ENCODE measurements around the gene MAEA. TPM values are rescaled to one million over a fixed set of nuclear protein-coding genes. Genes with fewer than 3 reads are reported as not detected.

Gene MAEA
- total and polyA plus RNA-seq, 2 experiments from 2014 or later = 66.6 to 73.2 TPM

DNA sequence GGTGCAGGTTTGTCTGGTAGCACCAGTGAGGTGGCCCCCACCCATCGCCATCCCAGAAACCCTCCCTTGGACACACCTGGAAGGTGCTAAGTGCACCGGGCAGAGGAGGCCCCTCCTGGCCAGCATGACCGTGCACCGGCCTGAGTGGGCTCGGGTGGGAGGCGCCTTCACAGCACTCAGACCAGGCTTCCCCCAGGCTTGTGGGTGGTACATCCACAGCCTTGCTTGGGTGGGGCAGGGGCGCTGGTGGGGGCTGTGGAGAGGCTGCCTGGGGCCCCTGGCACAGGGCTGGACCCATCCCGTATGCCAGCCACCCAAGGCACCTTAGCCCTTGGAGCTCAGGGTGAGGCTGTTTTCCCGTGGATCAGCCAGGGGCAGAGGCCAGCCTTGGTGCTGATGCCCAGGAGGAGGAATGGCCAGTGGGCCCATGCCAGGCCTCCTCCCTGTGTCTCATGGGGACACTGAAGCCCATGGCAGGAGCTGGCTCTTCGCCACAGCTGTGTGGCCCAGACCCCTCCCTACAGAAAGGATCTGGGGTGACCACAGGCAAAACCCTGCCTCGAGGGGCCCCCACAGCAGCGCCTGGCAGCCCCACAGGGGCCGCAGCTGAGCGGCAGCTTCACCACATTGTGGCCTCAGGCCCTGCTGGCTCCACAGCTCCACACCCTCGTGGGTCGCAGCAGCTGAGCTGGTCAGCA lies 95.1 kb downstream of the MAEA start:
- Histone ChIP-seq H3K4me3 (no peak overlapping the region), H3K9me2 (replicated peaks; ENCODE audit: insufficient read depth) (no peaks in the 10 kb centered on the region), H3K36me3 (replicated peaks; ENCODE audit: insufficient read depth, low read depth) (no peaks in the 10 kb centered on the region), H3K4me1 (ENCODE audit: insufficient read depth) (no peaks in the 10 kb centered on the region), H3K79me2 (no peaks in the 10 kb centered on the region), H3K27ac (no peak overlapping the region), H3K27me3 (no peaks in the 10 kb centered on the region), H2AFZ (no peak overlapping the region), H3K4me2 (no peak overlapping the region), H4K20me1 (ENCODE audit: insufficient read depth, poor library complexity, severe bottlenecking) (no peaks in the 10 kb centered on the region), H3K9me3 (ENCODE audit: low read depth) (no peaks in the 10 kb centered on the region)
- TF ChIP-seq EZH2phosphoT487 (IDR thresholded peaks at IDR 0.05; ENCODE audit: low read depth, severe bottlenecking, unreplicated experiment) = no peak
- TF ChIP-seq EZH2 (IDR thresholded peaks at IDR 0.05; ENCODE audit: borderline replicate concordance) = no peak
- TF ChIP-seq, protein P1, sequence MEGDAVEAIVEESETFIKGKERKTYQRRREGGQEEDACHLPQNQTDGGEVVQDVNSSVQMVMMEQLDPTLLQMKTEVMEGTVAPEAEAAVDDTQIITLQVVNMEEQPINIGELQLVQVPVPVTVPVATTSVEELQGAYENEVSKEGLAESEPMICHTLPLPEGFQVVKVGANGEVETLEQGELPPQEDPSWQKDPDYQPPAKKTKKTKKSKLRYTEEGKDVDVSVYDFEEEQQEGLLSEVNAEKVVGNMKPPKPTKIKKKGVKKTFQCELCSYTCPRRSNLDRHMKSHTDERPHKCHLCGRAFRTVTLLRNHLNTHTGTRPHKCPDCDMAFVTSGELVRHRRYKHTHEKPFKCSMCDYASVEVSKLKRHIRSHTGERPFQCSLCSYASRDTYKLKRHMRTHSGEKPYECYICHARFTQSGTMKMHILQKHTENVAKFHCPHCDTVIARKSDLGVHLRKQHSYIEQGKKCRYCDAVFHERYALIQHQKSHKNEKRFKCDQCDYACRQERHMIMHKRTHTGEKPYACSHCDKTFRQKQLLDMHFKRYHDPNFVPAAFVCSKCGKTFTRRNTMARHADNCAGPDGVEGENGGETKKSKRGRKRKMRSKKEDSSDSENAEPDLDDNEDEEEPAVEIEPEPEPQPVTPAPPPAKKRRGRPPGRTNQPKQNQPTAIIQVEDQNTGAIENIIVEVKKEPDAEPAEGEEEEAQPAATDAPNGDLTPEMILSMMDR (IDR thresholded peaks at IDR 0.05; ENCODE audit: poor library complexity) = no peak
- no peak for DNase-seq (ENCODE audit: low spot score)
- 93% methylated on average over 16 of the region's 16 CpGs for WGBS (ENCODE audit: low lambda C conversion rate, missing lambda C conversion rate)

DNA sequence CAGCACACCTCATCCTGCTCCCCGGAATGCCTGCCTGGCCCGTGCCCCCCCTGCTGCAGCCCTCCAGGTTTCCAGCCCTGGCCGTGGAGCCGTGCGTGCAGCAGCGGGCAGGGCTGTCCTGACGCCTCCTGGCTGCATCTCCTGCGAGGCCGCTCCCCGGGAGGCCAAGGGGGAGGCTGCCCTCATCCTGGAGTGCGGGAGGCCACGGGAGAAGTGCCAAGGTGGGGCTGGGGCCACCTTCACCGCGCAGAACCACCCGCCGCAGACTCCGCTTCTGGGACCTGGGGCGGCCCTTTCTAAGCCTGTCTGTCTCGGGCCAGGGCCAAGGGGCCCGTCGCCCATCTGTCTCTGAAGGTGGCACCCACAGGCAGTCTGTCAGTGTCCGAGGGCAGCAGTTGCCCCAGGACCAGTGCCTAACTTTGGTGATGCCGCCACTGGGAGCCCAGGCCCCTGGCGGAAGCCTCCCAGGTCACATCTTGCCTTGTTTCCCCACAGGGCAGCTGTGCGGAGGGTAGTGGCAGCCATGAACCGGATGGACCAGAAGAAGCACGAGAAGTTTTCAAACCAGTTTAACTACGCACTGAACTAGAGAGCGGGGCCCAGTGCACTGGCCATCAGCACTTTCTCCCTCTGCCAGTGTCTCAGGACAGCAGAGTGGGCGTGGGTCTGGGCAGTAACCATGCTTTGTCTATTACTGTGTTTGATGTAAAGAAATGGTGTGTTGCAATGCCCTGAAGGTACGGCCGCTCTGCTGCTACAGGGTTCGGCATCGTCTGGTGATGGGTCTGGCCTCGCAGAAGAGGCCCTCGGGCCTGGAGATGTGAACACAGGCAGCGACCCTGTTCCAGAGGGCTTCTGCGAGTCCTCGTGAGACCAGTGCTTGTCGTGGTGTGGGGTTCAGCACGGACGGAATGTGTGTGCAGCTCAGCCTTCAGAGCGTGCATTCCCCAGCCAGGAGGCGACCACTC lies 96.0 kb downstream of the MAEA start:
- Histone ChIP-seq H3K9me3 (ENCODE audit: low read depth) (no peaks in the 10 kb centered on the region), H3K27ac (no peak overlapping the region), H3K9me2 (replicated peaks; ENCODE audit: insufficient read depth) (no peaks in the 10 kb centered on the region), H3K4me2 (no peak overlapping the region), H3K27me3 (no peaks in the 10 kb centered on the region), H3K79me2 (no peaks in the 10 kb centered on the region), H4K20me1 (ENCODE audit: insufficient read depth, poor library complexity, severe bottlenecking) (no peaks in the 10 kb centered on the region), H3K4me3 (no peak overlapping the region), H3K36me3 (replicated peaks; ENCODE audit: insufficient read depth, low read depth) (no peaks in the 10 kb centered on the region), H2AFZ (no peak overlapping the region), H3K4me1 (ENCODE audit: insufficient read depth) (no peaks in the 10 kb centered on the region)
- DNase-seq (ENCODE audit: low spot score) = no peak
- 95% methylated on average over 42 of the region's 44 CpGs for WGBS (ENCODE audit: low lambda C conversion rate, missing lambda C conversion rate)
- no peak for TF ChIP-seq EZH2phosphoT487 (IDR thresholded peaks at IDR 0.05; ENCODE audit: low read depth, severe bottlenecking, unreplicated experiment)
- TF ChIP-seq, protein P1 (IDR thresholded peaks at IDR 0.05; ENCODE audit: poor library complexity) = no peak
- no peak for TF ChIP-seq EZH2 (IDR thresholded peaks at IDR 0.05; ENCODE audit: borderline replicate concordance)

Other genes starting within 250 kb of the MAEA start
- 3.0 and 10.4 TPM in 2 replicates for gene RNF212, start 176.3 kb upstream of the MAEA start, total RNA-seq
- 8.4 and 12.0 TPM in 2 replicates for gene RNF212, start 176.3 kb upstream of the MAEA start, polyA plus RNA-seq
- 308 and 403 TPM in 2 replicates for gene SPON2, start 117.3 kb upstream of the MAEA start, total RNA-seq
- gene SPON2, start 117.3 kb upstream of the MAEA start, polyA plus RNA-seq = 1,210 and 1,380 TPM in 2 replicates
- gene CTBP1, start 40.8 kb upstream of the MAEA start, total RNA-seq = 129 and 169 TPM in 2 replicates
- gene CTBP1, start 40.8 kb upstream of the MAEA start, polyA plus RNA-seq = 147 and 179 TPM in 2 replicates
- gene UVSSA, start 57.3 kb downstream of the MAEA start, total RNA-seq = 5.3 and 11.0 TPM in 2 replicates
- gene UVSSA, start 57.3 kb downstream of the MAEA start, polyA plus RNA-seq = 10.6 and 12.3 TPM in 2 replicates
- gene NKX1-1, start 116.6 kb downstream of the MAEA start, total RNA-seq = not detected in 2 replicates
- gene NKX1-1, start 116.6 kb downstream of the MAEA start, polyA plus RNA-seq = not detected in 2 replicates